Endothelial cell of umbilical vein (primary cell): ENCODE results near the gene KDM4C. TPM values are rescaled to one million over a fixed set of nuclear protein-coding genes. Genes with fewer than 3 reads are reported as not detected.

Experiments
- BruUV-seq: library from RNA; stranded (reverse); fragments of 400-500 nt; replicated peaks from 2 replicates; lab custom pipeline; 2021; lab: Mats Ljungman, UMichigan
- CTCF ChIA-PET: fragments of 300-600, 350-600 bp; sonication (Branson Sonifier 250); formaldehyde crosslinking; loops from one replicate; lab custom pipeline; 2021; ENCODE audit warnings: antibody characterized with exemption, inconsistent platforms; lab: Charles Lee
- POLR2A ChIA-PET: fragments of 300-600, 350-600 bp; sonication (Branson Sonifier 250); formaldehyde crosslinking; loops from one replicate; lab custom pipeline; 2021; ENCODE audit warnings: antibody characterized with exemption, inconsistent platforms; lab: Charles Lee
- DNase-seq: peaks from one replicate; pipeline ENCODE4 v3.0.0-alpha.2; 2011; ENCODE audit warnings: low read depth, low spot score
- FAIRE-seq: peaks from 2 replicates; lab custom pipeline; 2011; peaks lifted over from hg19 to GRCh38; lab: Jason Lieb, UNC
- H2AFZ ChIP-seq: 2 replicates; pipeline ENCODE4 v1.6.0; 2012; ENCODE audit warnings: low read depth, low read length, control low read depth, inconsistent platforms
- H3K27ac ChIP-seq: 2 replicates; pipeline ENCODE4 v1.5.1; 2011; ENCODE audit warnings: low read depth, mild to moderate bottlenecking, control low read depth, low read length, moderate library complexity; ENCODE audit not compliant: insufficient read depth
- H3K27me3 ChIP-seq, 2 experiments: 2 replicates each; pipeline versions ENCODE4 v1.6.0 to v1.6.1; 2011; ENCODE audit warnings: low read length in 2 of 2, mixed read lengths in 1 of 2; ENCODE audit not compliant: control insufficient read depth in 2 of 2, insufficient read depth in 2 of 2
- H3K36me3 ChIP-seq, 2 experiments: 2 replicates in 1 of 2; 3 replicates in 1 of 2; pipeline ENCODE4 v1.5.1; 2011; ENCODE audit warnings: low read length in 2 of 2, mild to moderate bottlenecking in 1 of 2, moderate library complexity in 1 of 2; ENCODE audit not compliant: control insufficient read depth in 2 of 2, insufficient read depth in 2 of 2; ENCODE audit errors: extremely low read depth in 1 of 2
- H3K4me1 ChIP-seq: 3 replicates; pipeline ENCODE4 v1.5.1; 2011; ENCODE audit warnings: mild to moderate bottlenecking, low read length; ENCODE audit not compliant: control insufficient read depth, insufficient read depth; ENCODE audit errors: extremely low read depth
- H3K4me2 ChIP-seq: 2 replicates; pipeline ENCODE4 v1.6.1; 2011; ENCODE audit warnings: low read length, control low read depth, mixed read lengths; ENCODE audit not compliant: insufficient read depth
- H3K4me3 ChIP-seq, 3 experiments: fragments of 200-600 bp in 1 of 3; sonication (generic), shearing (Covaris generic) in 1 of 3; replicated peaks in 1 of 3; 2 replicates each; pipeline ENCODE4 v1.5.1; 2011 to 2016; ENCODE audit warnings: control low read depth in 3 of 3, low read length in 3 of 3, mild to moderate bottlenecking in 2 of 3, inconsistent platforms in 1 of 3, low read depth in 1 of 3, moderate library complexity in 1 of 3; ENCODE audit not compliant: insufficient read depth in 1 of 3
- H3K79me2 ChIP-seq: 2 replicates; pipeline ENCODE4 v1.6.0; 2012; ENCODE audit warnings: low read length, inconsistent platforms; ENCODE audit not compliant: control insufficient read depth, insufficient read depth
- H3K9ac ChIP-seq: replicated peaks from 2 replicates; pipeline ENCODE3; 2011; ENCODE audit warnings: low read length, control low read depth; ENCODE audit not compliant: insufficient read depth; ENCODE audit errors: extremely low read depth
- H3K9me1 ChIP-seq: replicated peaks from 3 replicates; pipeline ENCODE4 v1.6.0; 2011; ENCODE audit warnings: mild to moderate bottlenecking, low read length; ENCODE audit not compliant: control insufficient read depth, insufficient read depth; ENCODE audit errors: extremely low read depth
- H3K9me3 ChIP-seq: replicated peaks from 2 replicates; pipeline ENCODE4 v1.5.1; 2012; ENCODE audit warnings: low read length, inconsistent platforms; ENCODE audit not compliant: control insufficient read depth, insufficient read depth
- H4K20me1 ChIP-seq: replicated peaks from 2 replicates; pipeline ENCODE3; 2011; ENCODE audit warnings: mild to moderate bottlenecking, low read length; ENCODE audit not compliant: control insufficient read depth, insufficient read depth; ENCODE audit errors: extremely low read depth
- CTCF ChIP-seq, 2 donors: IDR thresholded peaks; 1 replicate in 1 of 2; 2 replicates in 1 of 2; pipeline ENCODE4 v1.5.1; 2011; ENCODE audit warnings: low read length in 2 of 2, mild to moderate bottlenecking in 2 of 2, moderate library complexity in 2 of 2, control low read depth in 1 of 2, inconsistent platforms in 1 of 2, low read depth in 1 of 2; ENCODE audit not compliant: insufficient read depth in 1 of 2; ENCODE audit errors: extremely low read depth in 1 of 2
- EZH2 ChIP-seq: IDR thresholded peaks from 2 replicates; pipeline ENCODE4 v1.6.1; 2012; ENCODE audit warnings: borderline replicate concordance, low read depth, mild to moderate bottlenecking, moderate library complexity, low read length, inconsistent platforms; ENCODE audit not compliant: severe bottlenecking
- FOS ChIP-seq: IDR thresholded peaks from 2 replicates; pipeline ENCODE4 v1.6.1; 2011; ENCODE audit warnings: mild to moderate bottlenecking, low read length, moderate library complexity, borderline replicate concordance; ENCODE audit not compliant: insufficient read depth
- GATA2 ChIP-seq: IDR thresholded peaks from 2 replicates; pipeline ENCODE4 v1.7.0; 2011; ENCODE audit warnings: low read depth, mild to moderate bottlenecking, moderate library complexity, mixed read lengths, low read length; ENCODE audit not compliant: insufficient read length, insufficient read depth
- JUN ChIP-seq: IDR thresholded peaks from 2 replicates; pipeline ENCODE4 v1.6.1; 2011; ENCODE audit warnings: borderline replicate concordance, low read depth; ENCODE audit not compliant: insufficient read length, insufficient read depth
- MYC ChIP-seq: IDR thresholded peaks from one replicate; pipeline ENCODE4 v1.6.1; 2011; ENCODE audit warnings: mild to moderate bottlenecking, low read depth, low read length
- POLR2A ChIP-seq: IDR thresholded peaks from 2 replicates; pipeline ENCODE4 v1.6.1; 2012; ENCODE audit warnings: low read depth, mild to moderate bottlenecking, control low read depth, low read length
- POLR2AphosphoS5 ChIP-seq: IDR thresholded peaks from 2 replicates; pipeline ENCODE4 v1.6.1; 2012; ENCODE audit warnings: low read depth, mild to moderate bottlenecking, control low read depth, low read length, moderate library complexity; ENCODE audit not compliant: insufficient read depth
- dilution Hi-C: fragments of 300-500 bp; cut with MboI; formaldehyde crosslinking; loops from one replicate; pipeline ENCODE4 v1.15.0; 2019; ENCODE audit warnings: low sequenced_read_pairs; ENCODE audit not compliant: extremely low pct_ligation_motif_present
- intact Hi-C: fragments of 100-400 bp; cut with micrococcal nuclease; formaldehyde crosslinking; loops from one replicate; pipeline ENCODE4 v1.10.0; 2022
- polyA plus RNA-seq, 4 experiments: library from polyadenylated mRNA; depleted of rRNA in 3 of 4; stranded (reverse) in 3 of 4; unstranded in 1 of 4; fragments of >200 nt; gene quantifications; 2 replicates each; pipeline versions ENCODE4 v1.2.1 to v1.2.3, GENCODE V29; 2011 to 2012; ENCODE audit warnings: missing spikeins in 1 of 4
- total RNA-seq: library from RNA; stranded (reverse); gene quantifications from 2 replicates; pipeline ENCODE4 v1.2.3, GENCODE V29; 2021
- TF ChIP-seq, protein P1 (sequence below): IDR thresholded peaks from 2 replicates; pipeline ENCODE4 v1.6.1; 2011; ENCODE audit not compliant: insufficient read depth, insufficient read length

The KDM4C gene
- total and polyA plus RNA-seq, 2 donors (not counting 3 experiments of a cell fraction or from before 2014, with no cell fraction given), result 5.4 to 15.0 TPM

GRCh38 chr9:6816581-6816980 is 58.8 kb downstream of the KDM4C start:
- DNase-seq (no peak), FAIRE-seq (no peak)
- Histone ChIP-seq H4K20me1 (no peaks in the 10 kb centered on the region), H3K27me3 (no peaks in the 10 kb centered on the region), H3K4me2 (no peak overlapping the region), H3K4me3 (no peak overlapping the region), H3K9me1 (no peaks in the 10 kb centered on the region), H3K79me2 (no peaks in the 10 kb centered on the region), H3K9me3 (no peaks in the 10 kb centered on the region), H3K4me1 (peaks cover 7% of the 10 kb centered on the region), H3K36me3 (no peaks in the 10 kb centered on the region), H2AFZ (no peak overlapping the region), H3K9ac (no peak overlapping the region), H3K27ac (no peak overlapping the region)
- BruUV-seq, result no TSS peak
- CTCF ChIA-PET, result interaction anchor here (0.6 to 3.9 kb wide), 2 partner anchors 11 to 16 kb away, joined by 3 to 28 read pairs; no protein-coding TSS in a partner anchor
- TF ChIP-seq POLR2A, result no peak
- no peak for TF ChIP-seq GATA2
- TF ChIP-seq JUN, result no peak
- TF ChIP-seq POLR2AphosphoS5, result no peak
- no peak for TF ChIP-seq MYC
- TF ChIP-seq, protein P1, sequence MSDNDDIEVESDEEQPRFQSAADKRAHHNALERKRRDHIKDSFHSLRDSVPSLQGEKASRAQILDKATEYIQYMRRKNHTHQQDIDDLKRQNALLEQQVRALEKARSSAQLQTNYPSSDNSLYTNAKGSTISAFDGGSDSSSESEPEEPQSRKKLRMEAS, result no peak
- TF ChIP-seq FOS, result no peak
- no peak for TF ChIP-seq CTCF (IDR thresholded peaks at IDR 0.05; ENCODE audit: extremely low read depth in 1 of 2, insufficient read depth in 1 of 2, low read depth in 1 of 2, low read length in 2 of 2)
- TF ChIP-seq EZH2, result no peak
- intact Hi-C loops, result no loop called here
- dilution Hi-C loops, result no loop called here
- POLR2A ChIA-PET, result no interaction called here
